Stimulated activated CD8-positive, alpha-beta memory T cell treated with anti-CD3 and anti-CD28 coated beads, Interleukin-4, amount 100 ng/mL, for 1 hour (primary cell): ENCODE data around the gene PCOLCE2.

Experiments
- DNase-seq, 2 donors: peaks; one replicate each; pipeline ENCODE4 v3.0.0-alpha.2; 2020; ENCODE audit warnings: low read depth in 2 of 2, low spot score in 1 of 2

The PCOLCE2 gene

DNA sequence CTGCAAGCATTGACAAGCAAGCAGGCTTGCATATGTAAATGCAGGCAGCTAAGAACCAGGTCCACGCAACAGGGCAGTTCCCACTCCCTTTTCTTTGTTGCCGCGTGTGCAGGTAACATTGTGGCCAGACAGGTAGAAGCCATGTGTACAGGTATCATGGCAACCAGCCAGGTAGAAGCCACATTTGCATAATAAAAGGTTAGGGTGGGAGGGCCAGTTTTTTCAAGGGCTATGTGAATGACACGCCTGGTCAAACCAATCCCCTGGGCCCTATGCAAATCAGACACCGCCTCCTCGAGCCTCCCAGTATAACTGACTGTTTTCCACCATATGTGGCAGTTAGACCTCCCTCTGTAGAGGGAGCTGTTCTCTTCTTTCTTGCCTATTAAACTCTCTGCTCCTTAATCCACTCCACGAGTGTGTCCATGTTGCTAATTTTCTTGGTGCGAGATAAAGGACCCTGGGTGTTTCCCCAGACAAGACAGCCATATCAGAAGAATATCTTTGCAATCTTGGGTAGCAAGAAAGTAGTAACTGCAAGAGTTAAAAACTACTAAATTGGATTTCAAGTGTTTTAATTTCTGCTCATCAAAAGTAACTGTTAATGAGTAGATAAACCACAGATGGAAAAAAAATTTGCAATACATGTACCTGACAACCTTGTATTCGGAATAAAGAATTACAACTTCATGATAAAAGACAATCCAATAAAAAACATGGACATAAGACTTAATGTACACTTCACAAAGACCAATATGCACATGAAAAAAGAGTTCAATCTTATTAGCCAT is 21.8 kb downstream of the PCOLCE2 start:
- DNase-seq = no peak

DNA sequence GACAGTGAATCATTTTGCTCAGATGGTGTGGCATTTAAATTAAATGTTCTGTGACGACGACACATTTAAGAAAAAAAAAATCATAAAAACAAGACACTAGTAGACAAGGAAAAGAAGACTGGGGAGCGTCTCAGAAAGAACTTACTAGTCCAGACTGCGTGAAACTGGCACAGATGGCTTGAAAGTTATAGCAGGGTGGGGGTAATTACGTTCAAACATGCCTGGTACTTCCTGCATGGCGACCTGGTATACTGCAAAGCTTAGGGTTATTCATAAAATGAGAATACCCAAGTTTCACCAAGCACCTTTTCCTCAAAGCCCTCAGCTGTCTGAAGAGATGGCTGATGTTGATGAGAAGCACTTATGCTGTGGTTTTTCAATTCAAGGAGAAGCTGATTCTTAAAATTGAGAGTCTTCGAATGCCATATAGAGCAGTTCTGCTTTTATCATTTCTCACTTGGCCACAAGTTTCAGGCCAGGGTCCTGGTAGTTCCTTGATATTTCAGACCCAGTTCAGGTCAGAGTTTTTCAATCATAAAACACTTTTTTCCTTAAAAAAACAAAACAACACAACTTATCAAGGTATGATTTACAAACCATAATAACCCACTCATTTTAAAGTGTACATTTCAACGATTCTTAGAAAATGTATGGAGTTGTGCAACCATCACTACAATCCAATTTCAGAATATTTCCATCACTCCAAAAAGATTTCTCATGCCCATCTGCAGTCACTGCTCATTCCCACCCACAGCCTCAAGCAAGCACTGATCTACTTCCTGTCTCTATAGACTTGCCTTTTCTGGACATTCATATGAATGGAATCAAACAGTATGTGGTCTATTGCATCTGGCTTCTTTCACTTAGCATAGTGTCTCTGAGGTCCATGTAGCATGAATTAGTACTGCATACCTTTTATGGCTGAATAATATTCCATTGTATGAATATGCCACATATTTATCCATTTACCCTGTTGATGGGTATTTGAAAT is 24.7 kb downstream of the PCOLCE2 start:
- no peak for DNase-seq

DNA sequence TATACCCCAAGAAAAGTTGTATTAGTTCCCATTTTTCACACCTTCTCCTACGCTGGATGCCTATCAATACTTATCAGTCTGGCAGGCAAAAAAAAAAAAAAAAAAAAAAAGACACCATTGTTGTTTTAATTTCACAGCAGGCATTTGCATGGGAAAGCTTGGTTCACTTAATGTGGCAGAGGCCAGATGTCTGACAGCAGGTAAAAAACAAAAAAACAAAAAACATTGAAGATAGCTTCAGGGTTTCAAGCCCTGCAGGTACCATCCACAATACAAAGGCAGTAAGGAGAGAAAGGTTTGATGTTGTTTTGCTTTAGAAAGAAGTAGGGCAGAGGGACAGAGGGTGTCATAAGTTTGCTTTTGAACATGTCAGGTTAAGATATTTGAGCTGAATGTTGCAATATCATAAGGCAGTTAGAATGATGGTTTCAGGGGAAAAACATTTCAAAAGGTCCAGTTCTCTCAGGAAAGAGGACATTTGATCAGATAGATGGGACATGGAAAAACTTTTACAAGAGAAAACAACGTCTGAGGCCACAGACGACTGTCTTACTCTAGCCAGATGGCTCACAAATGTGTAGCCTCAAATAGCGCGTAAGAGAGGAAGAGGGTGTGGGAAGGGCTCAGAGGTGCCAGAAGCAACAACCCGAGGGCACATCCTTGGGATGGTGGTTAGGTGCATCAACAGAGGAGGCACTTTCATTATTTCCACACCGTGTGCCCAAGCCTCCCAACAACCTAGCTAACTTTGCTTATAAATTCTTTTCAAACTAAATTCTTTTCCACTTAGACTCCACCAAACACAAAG is 25.7 kb downstream of the PCOLCE2 start:
- DNase-seq = no peak

DNA sequence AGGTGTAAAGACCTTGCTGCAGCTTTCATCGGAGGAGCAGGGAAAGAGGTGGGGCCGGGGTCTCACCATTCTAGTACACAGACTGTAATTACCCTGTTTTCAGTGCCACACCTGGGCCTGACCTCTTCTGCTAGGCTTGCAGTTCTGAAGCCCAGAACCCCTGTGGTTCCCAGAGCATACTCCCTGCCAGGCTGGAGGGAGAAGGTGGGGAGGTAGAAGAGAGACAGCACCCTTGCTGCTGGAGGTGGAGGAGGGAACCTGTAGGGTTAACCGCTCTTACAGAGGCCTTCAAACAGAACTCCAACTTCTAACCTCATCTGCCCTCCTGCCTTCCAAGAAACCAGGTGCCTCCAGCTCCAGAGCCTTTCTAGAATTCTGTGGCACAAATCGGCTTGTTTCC is 27.0 kb downstream of the PCOLCE2 start:
- no peak for DNase-seq

DNA sequence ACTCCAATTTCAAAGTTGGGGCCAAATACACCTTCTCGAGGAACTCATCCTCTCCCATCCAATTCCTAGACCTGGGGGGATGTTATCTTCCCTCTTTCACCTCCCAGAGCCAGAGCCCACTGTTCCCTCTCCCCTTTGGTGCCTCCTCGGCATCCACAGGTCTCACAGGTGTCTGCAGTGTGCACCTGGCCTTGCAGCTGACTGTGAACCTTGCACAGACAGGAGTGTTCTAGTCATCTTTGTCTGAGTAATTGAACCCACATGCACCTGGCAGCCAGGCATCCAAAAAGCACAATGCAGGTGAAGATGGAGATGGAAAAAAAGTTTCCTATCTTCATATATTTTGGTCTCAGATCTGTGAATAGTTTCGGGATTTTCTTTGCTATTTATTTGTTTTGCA is 30.8 kb downstream of the PCOLCE2 start:
- DNase-seq = no peak

DNA sequence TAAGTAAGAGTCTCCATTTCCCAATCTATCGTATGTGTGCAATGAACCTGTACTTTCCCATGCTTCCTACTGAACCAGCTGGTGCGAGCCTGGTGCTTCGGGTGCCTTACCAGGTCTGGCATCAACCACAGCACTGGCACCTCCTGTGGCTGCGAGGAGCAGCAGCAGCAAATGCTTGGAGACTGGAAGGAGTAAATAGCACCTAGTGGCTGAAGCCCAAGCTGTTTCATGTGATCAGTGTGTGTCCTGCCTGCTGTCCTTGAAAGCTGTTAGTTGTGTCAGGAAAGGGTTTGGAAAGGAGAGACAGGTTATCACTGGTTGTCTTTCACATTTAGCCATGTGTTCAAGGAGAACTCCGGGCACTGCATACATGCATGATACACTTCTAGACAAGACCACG is 31.8 kb downstream of the PCOLCE2 start:
- DNase-seq = no peak

DNA sequence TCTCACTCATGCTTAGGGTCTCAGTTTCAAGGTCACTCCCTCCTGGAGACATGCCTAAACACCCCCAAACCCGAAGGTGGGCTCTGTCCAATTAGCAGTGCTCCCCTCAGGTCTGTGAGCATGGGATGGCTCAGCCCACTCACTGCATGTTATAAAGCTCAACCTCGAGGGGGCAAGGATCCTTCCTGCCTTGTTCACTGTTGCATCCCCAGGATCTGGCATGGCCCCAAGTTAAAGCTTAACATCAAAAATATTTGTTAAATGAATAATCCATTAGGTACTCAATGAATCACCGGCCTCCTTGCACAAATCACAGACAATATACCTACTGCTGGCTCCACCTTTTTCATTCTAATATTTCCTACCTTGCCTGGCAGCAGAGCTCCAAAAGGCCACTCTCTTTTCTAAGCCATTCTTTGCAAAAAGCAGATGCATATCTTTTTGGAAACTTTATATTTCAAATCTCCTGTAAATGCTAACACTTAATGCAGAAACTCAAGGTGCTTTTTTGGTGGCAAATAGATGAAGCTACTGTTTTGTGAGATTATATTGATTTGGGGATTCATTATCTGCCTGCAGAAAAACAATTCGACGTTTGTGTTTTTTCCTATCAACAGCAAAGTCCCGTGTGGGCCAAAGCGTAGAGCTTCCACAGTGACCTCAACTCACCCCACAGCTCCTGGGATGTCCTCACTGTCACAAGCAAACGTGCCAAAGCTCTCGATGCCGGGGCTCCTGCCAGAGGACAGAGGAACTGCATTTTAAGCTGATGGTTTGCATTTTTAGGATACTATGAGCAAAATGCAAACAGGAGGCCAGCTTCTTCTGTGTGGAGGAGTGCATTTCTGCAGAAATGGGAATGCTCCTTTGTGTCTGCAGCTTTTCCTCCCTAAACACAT is 35.4 kb downstream of the PCOLCE2 start:
- no peak for DNase-seq

DNA sequence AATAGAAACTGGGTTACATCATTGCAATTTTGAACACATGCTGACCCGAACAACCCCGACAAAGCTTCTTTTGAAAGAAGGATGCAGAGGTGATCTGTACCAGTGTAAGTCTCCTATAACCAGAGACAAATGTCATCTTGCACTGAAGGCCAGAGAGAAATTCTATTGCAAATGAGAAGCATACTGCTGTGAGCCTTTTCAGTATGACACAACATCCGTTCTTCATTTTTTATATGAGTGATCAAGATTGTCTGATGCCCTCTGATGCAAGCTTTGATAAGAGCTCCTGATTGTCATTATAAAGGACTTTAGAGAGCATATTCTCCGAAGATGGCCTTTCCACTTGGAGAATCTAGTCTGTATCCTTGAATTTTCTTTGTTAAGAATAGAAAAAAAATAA is 36.9 kb downstream of the PCOLCE2 start:
- no peak for DNase-seq

DNA sequence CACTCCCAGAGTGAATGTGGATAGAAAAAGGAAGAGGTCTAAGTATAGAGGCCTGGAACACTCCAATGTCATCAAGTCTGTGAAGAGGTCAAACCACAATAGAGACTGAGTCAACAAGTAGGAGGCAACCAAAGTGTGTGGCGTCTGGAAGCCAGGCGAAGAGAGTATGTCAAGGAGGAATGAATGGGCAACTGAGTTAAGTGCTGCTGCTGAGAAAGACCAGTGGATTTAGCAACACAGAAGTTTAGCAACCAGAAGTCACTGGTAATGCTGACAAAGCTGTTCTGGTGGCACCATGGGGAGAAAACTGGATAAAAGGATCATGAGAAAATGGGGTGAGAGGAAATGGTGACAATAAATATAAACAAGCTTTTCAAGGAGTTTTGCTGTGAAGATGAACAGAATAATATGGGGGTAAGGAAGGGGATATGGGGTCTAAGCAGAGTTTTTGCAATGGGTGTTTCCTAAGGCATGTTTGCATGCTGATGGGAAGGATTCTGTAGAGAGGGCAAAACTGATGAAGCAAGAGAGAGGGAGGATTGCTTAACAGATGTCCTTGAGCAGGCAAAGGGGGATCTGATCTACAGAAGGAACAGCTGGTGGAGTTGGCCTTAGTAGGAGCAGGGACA is 38.4 kb downstream of the PCOLCE2 start:
- DNase-seq = no peak

DNA sequence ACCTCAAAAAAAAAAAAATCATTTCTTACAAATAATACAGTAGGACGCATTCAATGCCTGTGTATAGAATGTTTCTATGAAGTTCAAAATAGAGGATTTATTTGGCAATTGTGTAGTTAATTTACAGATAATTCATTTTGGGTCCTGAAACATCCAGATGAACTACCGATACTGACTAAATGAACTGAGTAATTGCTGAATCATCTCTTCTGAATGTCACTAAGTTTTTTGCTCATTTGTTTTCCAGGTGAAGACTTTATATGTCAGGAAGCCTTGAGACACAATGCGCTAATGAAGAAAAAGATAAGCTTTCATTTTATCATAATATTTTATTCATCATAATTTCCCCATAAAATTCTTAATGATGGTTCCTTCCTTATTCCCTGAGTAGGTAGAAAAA is 39.7 kb downstream of the PCOLCE2 start:
- no peak for DNase-seq

DNA sequence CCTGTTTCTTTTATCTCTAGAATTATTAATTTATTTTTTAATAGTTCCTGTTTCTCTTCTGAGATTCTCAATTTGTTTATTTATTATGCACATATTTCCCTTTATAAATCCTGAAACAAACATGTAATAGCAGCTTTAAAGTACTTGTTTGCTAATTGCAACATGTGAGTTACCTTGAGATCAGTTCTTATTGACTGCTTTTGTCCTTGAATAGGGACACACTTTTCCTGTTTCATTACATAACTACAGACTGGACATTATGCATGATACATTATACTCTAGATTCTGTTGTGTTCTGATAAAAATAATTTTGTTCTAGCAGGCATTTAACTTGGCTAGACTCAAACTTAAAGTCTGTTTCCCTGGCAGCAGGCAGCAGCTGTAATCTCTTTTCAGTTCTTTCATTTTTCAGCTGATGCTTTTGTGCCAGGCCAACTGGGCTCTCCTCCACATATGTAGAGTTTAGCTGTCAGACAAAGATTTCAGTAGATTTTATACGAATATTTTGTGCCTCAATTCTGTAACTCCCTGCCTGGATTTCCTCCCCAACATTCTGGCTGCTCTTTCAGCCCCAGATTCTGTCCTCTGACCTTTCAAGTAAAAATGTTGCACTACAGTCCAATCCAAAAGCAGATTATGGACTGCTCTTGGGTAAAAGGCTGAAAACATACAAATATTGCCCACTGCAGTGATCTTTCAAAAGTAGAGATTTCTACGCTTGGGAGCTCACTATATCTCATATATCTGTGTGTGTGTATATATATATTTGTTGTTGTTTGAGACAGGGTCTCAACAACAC is 41.9 kb downstream of the PCOLCE2 start:
- no peak for DNase-seq

DNA sequence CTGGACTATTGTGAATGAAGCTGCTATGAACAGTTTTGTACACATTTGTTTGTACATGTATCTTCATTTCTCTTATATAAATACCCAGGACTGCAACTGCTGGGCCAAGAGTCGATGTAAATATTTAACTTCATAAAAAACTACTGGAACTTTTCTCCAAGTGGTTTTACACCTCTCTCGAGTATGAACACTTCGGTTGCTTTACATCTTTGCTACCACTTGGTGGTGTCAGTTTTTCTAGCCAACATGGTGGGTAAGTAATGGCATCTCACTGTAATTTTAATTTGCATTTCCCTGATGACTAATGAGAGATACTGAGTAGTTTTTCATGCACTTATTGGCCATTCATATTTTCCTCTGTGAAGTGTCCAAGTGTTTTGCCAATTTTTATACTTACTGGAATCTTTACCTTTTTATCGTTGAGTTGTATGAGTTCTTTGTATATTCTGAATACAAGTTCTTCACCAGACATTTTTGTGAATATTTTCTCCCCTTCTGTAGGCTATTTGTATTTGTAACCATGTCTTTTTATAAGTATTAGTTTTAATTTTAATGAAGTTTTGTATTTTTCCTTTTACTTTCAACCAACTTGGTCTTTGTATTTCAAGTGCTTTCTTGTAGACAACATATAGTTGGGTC is 44.4 kb downstream of the PCOLCE2 start:
- no peak for DNase-seq

DNA sequence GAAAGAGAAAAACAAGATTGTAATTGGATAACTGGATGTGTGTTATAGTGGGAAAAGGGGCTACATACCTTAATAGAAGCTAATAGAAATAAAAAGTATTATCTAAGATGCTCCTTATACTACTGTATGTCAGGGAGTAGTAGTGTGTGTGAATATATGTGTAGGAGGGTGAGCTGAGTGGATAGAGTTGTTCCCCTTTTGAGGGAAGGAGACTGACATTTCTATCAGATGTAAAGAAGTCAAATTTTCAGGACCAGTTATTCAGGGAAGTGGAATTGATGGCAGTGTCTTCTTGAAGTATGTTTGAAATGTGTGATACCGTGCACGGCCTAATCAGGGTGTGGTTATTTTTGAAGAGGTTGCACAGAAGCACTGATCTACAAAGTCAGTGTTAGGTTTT is 49.1 kb downstream of the PCOLCE2 start:
- DNase-seq = no peak

DNA sequence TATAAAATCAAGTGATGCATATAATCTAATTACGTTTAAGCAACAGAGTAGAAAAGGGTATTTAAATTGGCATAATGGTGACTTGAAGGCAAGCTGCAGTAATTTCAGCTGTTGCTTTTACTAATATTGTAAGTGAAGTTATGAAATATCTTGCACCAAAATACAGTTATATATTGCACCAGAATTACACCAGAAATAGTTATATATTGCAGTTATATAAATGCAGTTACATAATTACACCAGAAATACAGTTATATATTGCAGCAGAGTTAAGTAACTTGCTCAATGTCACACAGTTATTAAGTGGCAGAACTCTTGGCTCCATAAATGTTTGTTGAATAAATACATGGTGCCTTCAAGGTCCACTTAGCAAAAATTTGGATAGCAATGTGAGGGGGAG is 51.4 kb downstream of the PCOLCE2 start:
- DNase-seq = no peak

DNA sequence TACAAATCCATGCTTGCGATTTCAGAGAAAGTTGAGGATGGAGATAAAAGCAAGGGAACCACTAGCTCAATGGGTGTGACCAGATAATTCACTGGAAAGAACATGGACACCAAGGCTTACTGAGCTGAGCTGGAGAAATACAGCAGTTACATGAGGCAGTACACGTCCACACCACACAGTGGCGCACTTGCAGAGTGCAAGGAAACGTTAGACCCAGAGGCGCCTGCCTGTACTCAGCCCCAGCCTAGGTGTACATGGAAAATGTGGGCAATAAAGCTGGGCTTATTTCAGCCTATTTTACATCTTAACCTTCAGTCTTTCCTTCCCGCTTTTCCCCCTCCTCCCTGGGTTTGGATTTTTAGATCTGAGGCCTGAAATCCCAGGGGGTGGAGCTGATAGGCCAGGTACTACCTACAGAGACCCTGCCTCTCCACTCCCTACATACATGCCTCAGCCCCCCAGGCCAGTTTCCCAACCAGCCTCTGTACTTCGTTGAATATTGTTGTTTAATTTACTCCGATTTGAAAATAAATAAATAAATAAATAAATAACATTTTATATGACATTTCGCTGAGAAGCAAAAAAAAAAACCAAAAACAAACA is 60.1 kb downstream of the PCOLCE2 start:
- no peak for DNase-seq

DNA sequence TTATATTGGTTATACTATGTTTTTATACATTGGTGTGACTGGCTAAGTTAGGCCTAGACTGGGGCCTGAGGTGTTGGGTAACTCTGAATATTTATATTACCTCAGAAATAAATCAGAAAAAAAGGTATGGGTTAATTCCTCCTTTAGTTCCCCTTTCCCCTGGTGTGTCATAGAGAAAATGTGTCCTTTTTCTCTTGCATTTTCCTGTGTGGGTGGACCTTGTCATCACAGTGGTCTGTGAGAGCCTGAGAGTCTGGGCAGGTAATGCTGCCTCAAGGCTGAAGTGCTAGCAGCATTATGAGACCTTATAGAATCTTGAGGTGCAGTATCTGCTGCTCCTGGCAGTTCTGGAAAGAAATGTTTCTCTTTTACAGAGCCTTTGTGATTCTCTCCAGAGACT is 69.7 kb downstream of the PCOLCE2 start:
- DNase-seq = no peak

DNA sequence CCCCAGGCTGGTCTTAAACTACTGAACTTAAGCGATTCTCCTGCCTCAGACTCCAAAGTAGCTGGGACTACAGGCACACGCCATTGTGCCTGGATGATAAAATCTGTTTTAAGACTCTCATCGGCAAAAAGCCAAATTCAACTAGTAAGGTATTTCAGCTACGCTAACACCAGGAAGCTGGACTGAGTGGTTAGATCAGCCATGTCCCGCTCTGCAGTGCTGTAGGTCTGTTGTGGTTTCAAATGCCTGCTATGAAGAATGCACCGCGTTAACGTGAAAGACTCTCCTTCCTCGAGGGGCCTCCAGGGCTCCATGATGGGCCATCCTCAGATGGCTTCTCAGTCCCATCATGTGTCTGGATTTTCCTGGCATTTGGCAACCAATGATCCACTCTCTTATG is 70.2 kb downstream of the PCOLCE2 start:
- no peak for DNase-seq

DNA sequence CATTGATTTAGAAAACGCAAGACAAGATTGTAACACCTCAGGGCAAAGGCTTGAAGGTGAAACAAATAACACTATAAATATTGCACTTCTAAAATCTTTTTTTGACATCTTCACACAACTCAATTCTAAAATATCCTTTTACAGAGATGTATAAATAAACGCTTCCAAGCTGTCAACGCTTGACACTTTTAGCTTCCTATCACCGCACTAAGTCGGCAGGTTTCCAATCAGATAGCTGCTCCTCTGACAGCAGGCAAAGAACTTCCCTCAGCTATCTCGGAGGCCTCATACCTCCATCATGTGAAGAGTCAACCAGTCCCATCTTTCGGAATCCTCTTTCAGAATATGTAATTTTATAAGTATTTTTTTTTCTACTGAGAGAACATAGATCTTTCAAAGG is 71.0 kb downstream of the PCOLCE2 start:
- DNase-seq = no peak
